Uterus (tissue), 4 donors: ENCODE results near the gene COL18A1. TPM values are rescaled to one million over a fixed set of nuclear protein-coding genes. Genes with fewer than 3 reads are reported as not detected.
"Not testable (repeated sequence)": the region's sequence is repeated elsewhere in the genome, so short reads cannot be mapped to it uniquely, and the experiment has no call there.

Experiments used
- DNase-seq, 2 donors: peaks; one replicate each; pipeline ENCODE4 v3.0.0-alpha.2; 2019 to 2020
- H3K27ac ChIP-seq, 2 donors: fragments of 200-600 bp; sonication (generic); 1 replicate in 1 of 2; 2 replicates in 1 of 2; pipeline ENCODE4 v1.5.1; 2016 to 2018
- H3K27me3 ChIP-seq, 2 donors: fragments of 200-600 bp; sonication (generic); one replicate each; pipeline ENCODE4 v1.5.1; 2018 to 2019; ENCODE audit warnings: control low read depth in 1 of 2
- H3K36me3 ChIP-seq, 2 donors: fragments of 200-600 bp; sonication (generic); one replicate each; pipeline ENCODE4 v1.5.1; 2019; ENCODE audit warnings: control low read depth in 1 of 2
- H3K4me1 ChIP-seq, 2 donors: fragments of 200-600 bp; sonication (generic); one replicate each; pipeline ENCODE4 v1.5.1; 2018 to 2019; ENCODE audit warnings: control low read depth in 1 of 2
- H3K4me3 ChIP-seq, 2 donors: fragments of 200-600 bp; sonication (generic); 1 replicate in 1 of 2; 2 replicates in 1 of 2; pipeline ENCODE4 v1.5.1; 2018 to 2019; ENCODE audit warnings: mild to moderate bottlenecking in 1 of 2
- H3K9me3 ChIP-seq, 2 donors: fragments of 200-600 bp; sonication (generic); one replicate each; pipeline ENCODE4 v1.5.1; 2019; ENCODE audit warnings: control low read depth in 1 of 2
- CTCF ChIP-seq, 4 experiments: fragments of 200-600 bp in 2 of 4; fragments of 450-650 bp in 2 of 4; sonication (generic) in 2 of 4; IDR thresholded peaks; one replicate each; pipeline ENCODE4 v1.5.1; 2016 to 2019; ENCODE audit warnings: antibody characterized with exemption in 4 of 4, mild to moderate bottlenecking in 2 of 4, moderate library complexity in 1 of 4
- POLR2A ChIP-seq, 2 donors: fragments of 450-650 bp; IDR thresholded peaks; one replicate each; pipeline ENCODE4 v1.6.1; 2016; ENCODE audit warnings: antibody characterized with exemption in 2 of 2, mild to moderate bottlenecking in 1 of 2, moderate library complexity in 1 of 2
- intact Hi-C: fragments of 100-400 bp; cut with DNase I; formaldehyde crosslinking; loops from one replicate; pipeline ENCODE4 v1.15.1; 2023; ENCODE audit warnings: low total_unique reads
- total RNA-seq, 4 donors: library from RNA; depleted of rRNA in 3 of 4; stranded (reverse); fragments of >200 nt in 3 of 4; gene quantifications; one replicate each; pipeline versions ENCODE4 v1.1.0 to v1.2.4, GENCODE V29; 2014 to 2023
- donor health status: DM: yes; HTN: yes; CAD: no.

COL18A1 gene
- total RNA-seq, 4 donors from 2014 or later: 73.0 to 223 (median 152) TPM

GRCh38 chr21:45499970-45500577, 95.1 kb downstream of the COL18A1 start:
- no peak overlapping the region for H3K27ac ChIP-seq
- peak in 1 of 2 donors; percentile 11 for DNase-seq

GRCh38 chr21:45501081-45502005, 96.4 kb downstream of the COL18A1 start:
- H3K27ac ChIP-seq, H3K27me3 ChIP-seq, H3K4me1 ChIP-seq, H3K9me3 ChIP-seq, H3K36me3 ChIP-seq, intact Hi-C loops, H3K4me3 ChIP-seq: not testable (repeated sequence)
- peak in 1 of 2 donors; percentile 9 for DNase-seq

More at GRCh38 chr21:45499970-45500577, 95.1 kb downstream of the COL18A1 start:
- no peaks in the 10 kb centered on the region for H3K36me3 ChIP-seq
- H3K9me3 ChIP-seq: no peaks in the 10 kb centered on the region
- intact Hi-C loops: no loop called here
- H3K27me3 ChIP-seq: no peaks in the 10 kb centered on the region
- TF ChIP-seq POLR2A (IDR thresholded peaks at IDR 0.05) (no peak), CTCF (IDR thresholded peaks at IDR 0.05) (no peak)
- no peak overlapping the region for H3K4me3 ChIP-seq
- no peaks in the 10 kb centered on the region for H3K4me1 ChIP-seq

- no peaks in the 10 kb centered on the region for H3K9me3 ChIP-seq
- DNase-seq: peak in 1 of 2 donors; percentile 11
- H3K4me1 ChIP-seq: no peaks in the 10 kb centered on the region
- intact Hi-C loops: no loop called here
- no peak overlapping the region for H3K27ac ChIP-seq
- H3K27me3 ChIP-seq: no peaks in the 10 kb centered on the region
- no peak overlapping the region for H3K4me3 ChIP-seq
- no peak for TF ChIP-seq POLR2A (IDR thresholded peaks at IDR 0.05)
- no peak for TF ChIP-seq CTCF (IDR thresholded peaks at IDR 0.05)
- no peaks in the 10 kb centered on the region for H3K36me3 ChIP-seq
These were observed 97.0 kb downstream of the COL18A1 start for GRCh38 chr21:45502006-45502345.

- H3K27me3 ChIP-seq: no peaks in the 10 kb centered on the region
- intact Hi-C loops: no loop called here
- no peaks in the 10 kb centered on the region for H3K4me1 ChIP-seq
- no peaks in the 10 kb centered on the region for H3K9me3 ChIP-seq
- H3K36me3 ChIP-seq: no peaks in the 10 kb centered on the region
- no peak for TF ChIP-seq CTCF (IDR thresholded peaks at IDR 0.05)
- no peak for TF ChIP-seq POLR2A (IDR thresholded peaks at IDR 0.05)
- H3K4me3 ChIP-seq: no peak overlapping the region
- no peak overlapping the region for H3K27ac ChIP-seq
- DNase-seq: peak in 1 of 2 donors; percentile 8
These were observed 97.6 kb downstream of the COL18A1 start for GRCh38 chr21:45502600-45502999.

GRCh38 chr21:45503226-45503625, 98.3 kb downstream of the COL18A1 start:
- intact Hi-C loops, H3K27ac ChIP-seq, H3K4me1 ChIP-seq, H3K36me3 ChIP-seq, DNase-seq, H3K4me3 ChIP-seq, H3K27me3 ChIP-seq, H3K9me3 ChIP-seq: not testable (repeated sequence)

- Histone ChIP-seq H3K27ac (no peak overlapping the region), H3K4me1 (no peaks in the 10 kb centered on the region), H3K36me3 (no peaks in the 10 kb centered on the region), H3K4me3 (no peak overlapping the region), H3K27me3 (no peaks in the 10 kb centered on the region), H3K9me3 (no peaks in the 10 kb centered on the region)
- TF ChIP-seq CTCF (IDR thresholded peaks at IDR 0.05) (no peak), POLR2A (IDR thresholded peaks at IDR 0.05) (no peak)
- DNase-seq: peak in 1 of 2 donors; percentile 11
- intact Hi-C loops: no loop called here
These were observed 99.1 kb downstream of the COL18A1 start for GRCh38 chr21:45504021-45504515.
